Kidney (tissue), 14 donors: ENCODE data around the gene TMCC1. TPM values are rescaled to one million over a fixed set of nuclear protein-coding genes. Genes with fewer than 3 reads are reported as not detected.
"Not testable (repeated sequence)": the region's sequence is repeated elsewhere in the genome, so short reads cannot be mapped to it uniquely, and the experiment has no call there.

Experiments
- DNase-seq, 5 donors: peaks; one replicate each; pipeline ENCODE4 v3.0.0-alpha.2; 2013 to 2020
- FAIRE-seq: peaks from 2 replicates; lab custom pipeline; 2012; peaks lifted over from hg19 to GRCh38; lab: Jason Lieb, UNC
- H3K27ac ChIP-seq, 2 donors: one replicate each; pipeline ENCODE4 v1.7.0; 2013; ENCODE audit warnings: low read depth in 2 of 2, low read length in 2 of 2, inconsistent platforms in 1 of 2
- H3K27me3 ChIP-seq: one replicate; pipeline ENCODE4 v1.7.1; 2013; ENCODE audit warnings: low read length, inconsistent platforms; ENCODE audit not compliant: control insufficient read depth, insufficient read depth
- H3K36me3 ChIP-seq, 3 donors: one replicate each; pipeline versions ENCODE4 v1.7.0 to v1.7.1; 2013; ENCODE audit warnings: low read length in 3 of 3, control low read depth in 1 of 3, inconsistent platforms in 1 of 3; ENCODE audit not compliant: insufficient read depth in 3 of 3, control insufficient read depth in 2 of 3
- H3K4me1 ChIP-seq, 3 donors: one replicate each; pipeline versions ENCODE4 v1.7.0 to v1.7.1; 2013; ENCODE audit warnings: low read length in 3 of 3, inconsistent platforms in 1 of 3, low read depth in 1 of 3; ENCODE audit not compliant: control insufficient read depth in 2 of 3, insufficient read depth in 2 of 3
- H3K4me3 ChIP-seq, 3 donors: one replicate each; pipeline versions ENCODE4 v1.7.0 to v1.8.1; 2013; ENCODE audit warnings: low read length in 3 of 3, control low read depth in 1 of 3, inconsistent platforms in 1 of 3
- H3K9ac ChIP-seq, 3 donors: one replicate each; pipeline versions ENCODE4 v1.7.0 to v1.7.1; 2013; ENCODE audit warnings: low read length in 3 of 3, control low read depth in 1 of 3, inconsistent platforms in 1 of 3
- H3K9me3 ChIP-seq, 3 donors: one replicate each; pipeline versions ENCODE4 v1.7.0 to v1.7.1; 2013; ENCODE audit warnings: low read length in 3 of 3, control low read depth in 1 of 3, inconsistent platforms in 1 of 3; ENCODE audit not compliant: control insufficient read depth in 2 of 3, insufficient read depth in 1 of 3
- intact Hi-C: fragments of 100-400 bp; cut with DNase I; formaldehyde crosslinking; loops from one replicate; pipeline ENCODE4 v1.11.1; 2022
- polyA plus RNA-seq: library from polyadenylated mRNA; stranded (reverse); fragments of 350-450 nt; fragmentation: Illumina TruSeq; extraction: RNeasy Lipid Tissue Mini Kit (QIAGEN cat#74804); gene quantifications from one replicate; pipeline ENCODE4 v1.2.3, GENCODE V29; 2014; ENCODE audit warnings: low read depth, low replicate concordance; ENCODE audit not compliant: insufficient read depth
- total RNA-seq: library from RNA; stranded (reverse); fragmentation: NEBNext Ultra II Directional; extraction: Animal tissue kit (Norgen Biotek cat#: 25700); gene quantifications from one replicate; pipeline ENCODE4 v1.2.1, GENCODE V29; 2021
- TF ChIP-seq, protein P1 (sequence below): IDR thresholded peaks from 3 replicates; pipeline ENCODE4 v1.5.1; 2012; ENCODE audit warnings: mild to moderate bottlenecking, moderate library complexity, borderline replicate concordance; ENCODE audit not compliant: insufficient read depth; ENCODE audit errors: extremely low read depth
- donor health status: control.
- donor health status: control.
- donor health status: control.
- donor health status: control.
- donor health status: control.
- donor health status: DM: yes; HTN: yes; CAD: no.
- donor health status: Normal renal cell carcinoma (clear cell type).

Gene TMCC1
- total and polyA plus RNA-seq, 2 donors from 2014 or later = 8.4 to 42.4 TPM

DNA sequence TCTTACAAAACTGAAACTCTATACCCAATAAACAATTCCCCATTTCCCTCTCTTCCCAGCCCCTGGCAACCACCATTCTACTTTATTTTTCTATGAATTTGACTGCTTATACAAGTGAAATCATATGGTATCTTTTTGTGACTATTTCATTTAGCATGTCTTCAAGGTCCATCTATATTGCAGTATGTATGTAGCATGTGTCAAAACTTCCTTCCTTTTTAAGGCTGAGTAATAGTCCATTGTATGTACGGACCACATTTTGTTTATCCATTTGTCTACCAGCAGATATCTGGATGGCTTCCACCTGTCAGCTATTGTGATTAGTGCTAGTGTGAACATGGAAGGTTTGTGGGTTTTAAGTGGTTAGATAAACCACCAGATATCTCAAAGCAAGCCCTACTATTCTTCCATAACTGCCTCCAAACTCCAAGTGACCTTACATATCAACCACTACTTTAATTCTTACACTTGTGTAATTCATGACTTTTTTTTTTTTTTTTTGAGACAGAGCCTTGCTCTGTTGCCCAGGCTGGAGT is 134.7 kb downstream of the TMCC1 start:
- DNase-seq = no peak
- Histone ChIP-seq H3K9ac (no peak overlapping the region), H3K27me3 (no peaks in the 10 kb centered on the region), H3K36me3 (no peaks in the 10 kb centered on the region), H3K4me3 (no peak overlapping the region), H3K9me3 (no peaks in the 10 kb centered on the region), H3K27ac (no peak overlapping the region), H3K4me1 (peaks cover 0 to 5% (median 0%) of the 10 kb centered on the region in 3 donors)
- intact Hi-C loops = no loop called here
- FAIRE-seq = no peak
- TF ChIP-seq, protein P1, sequence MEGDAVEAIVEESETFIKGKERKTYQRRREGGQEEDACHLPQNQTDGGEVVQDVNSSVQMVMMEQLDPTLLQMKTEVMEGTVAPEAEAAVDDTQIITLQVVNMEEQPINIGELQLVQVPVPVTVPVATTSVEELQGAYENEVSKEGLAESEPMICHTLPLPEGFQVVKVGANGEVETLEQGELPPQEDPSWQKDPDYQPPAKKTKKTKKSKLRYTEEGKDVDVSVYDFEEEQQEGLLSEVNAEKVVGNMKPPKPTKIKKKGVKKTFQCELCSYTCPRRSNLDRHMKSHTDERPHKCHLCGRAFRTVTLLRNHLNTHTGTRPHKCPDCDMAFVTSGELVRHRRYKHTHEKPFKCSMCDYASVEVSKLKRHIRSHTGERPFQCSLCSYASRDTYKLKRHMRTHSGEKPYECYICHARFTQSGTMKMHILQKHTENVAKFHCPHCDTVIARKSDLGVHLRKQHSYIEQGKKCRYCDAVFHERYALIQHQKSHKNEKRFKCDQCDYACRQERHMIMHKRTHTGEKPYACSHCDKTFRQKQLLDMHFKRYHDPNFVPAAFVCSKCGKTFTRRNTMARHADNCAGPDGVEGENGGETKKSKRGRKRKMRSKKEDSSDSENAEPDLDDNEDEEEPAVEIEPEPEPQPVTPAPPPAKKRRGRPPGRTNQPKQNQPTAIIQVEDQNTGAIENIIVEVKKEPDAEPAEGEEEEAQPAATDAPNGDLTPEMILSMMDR = no peak

DNA sequence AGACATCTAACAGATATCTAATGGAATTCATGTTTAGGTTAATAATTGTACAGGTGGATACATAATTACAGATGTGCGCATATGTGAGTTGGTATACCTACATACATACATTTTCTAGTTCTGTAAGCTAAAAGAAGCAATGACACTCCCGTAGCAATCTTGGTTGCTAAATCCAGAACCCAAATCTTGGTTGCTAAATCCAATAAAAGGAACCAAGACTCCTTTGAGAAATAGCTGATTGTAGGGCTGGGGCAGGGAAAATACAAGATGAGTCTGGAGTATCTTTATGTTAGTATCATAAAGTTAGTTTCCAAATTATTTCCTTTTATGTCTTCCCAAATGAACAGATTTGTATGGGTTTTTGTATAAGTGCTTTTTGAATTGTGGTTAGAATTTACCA is 135.2 kb downstream of the TMCC1 start:
- FAIRE-seq (no peak), DNase-seq (no peak)
- Histone ChIP-seq H3K4me1 (peaks cover 0 to 5% (median 0%) of the 10 kb centered on the region in 3 donors), H3K27me3 (no peaks in the 10 kb centered on the region), H3K27ac (no peak overlapping the region), H3K36me3 (no peaks in the 10 kb centered on the region), H3K9ac (no peak overlapping the region), H3K9me3 (no peaks in the 10 kb centered on the region), H3K4me3 (no peak overlapping the region)
- TF ChIP-seq, protein P1 = no peak
- intact Hi-C loops = no loop called here

DNA sequence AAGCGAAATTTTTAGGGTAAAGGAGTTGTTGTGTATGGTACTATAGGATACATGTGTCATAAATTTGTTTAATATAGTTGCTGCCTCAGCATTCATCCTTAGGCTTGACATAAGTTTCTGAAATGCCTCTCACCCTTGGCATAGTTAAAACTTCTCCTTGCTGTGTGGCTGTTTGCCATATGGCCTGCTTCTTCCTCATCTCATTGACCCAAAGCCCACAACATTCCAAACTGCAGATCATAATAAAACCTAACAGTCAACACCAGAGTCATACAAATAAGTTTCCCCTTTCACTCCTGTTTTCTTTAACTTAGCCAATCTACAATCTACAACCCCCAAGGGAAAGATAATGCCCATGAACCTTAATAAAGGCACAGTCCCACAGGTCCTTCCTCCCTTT is 136.6 kb downstream of the TMCC1 start:
- TF ChIP-seq, protein P1 = no peak
- H3K27ac ChIP-seq = no peak overlapping the region
- peaks cover 0 to 5% (median 0%) of the 10 kb centered on the region in 3 donors for H3K9me3 ChIP-seq
- H3K4me1 ChIP-seq = peaks cover 0 to 5% (median 0%) of the 10 kb centered on the region in 3 donors
- H3K9ac ChIP-seq = no peak overlapping the region
- no peak for FAIRE-seq
- no peak overlapping the region for H3K4me3 ChIP-seq
- no peaks in the 10 kb centered on the region for H3K27me3 ChIP-seq
- no peak for DNase-seq
- intact Hi-C loops = no loop called here
- H3K36me3 ChIP-seq = no peaks in the 10 kb centered on the region

DNA sequence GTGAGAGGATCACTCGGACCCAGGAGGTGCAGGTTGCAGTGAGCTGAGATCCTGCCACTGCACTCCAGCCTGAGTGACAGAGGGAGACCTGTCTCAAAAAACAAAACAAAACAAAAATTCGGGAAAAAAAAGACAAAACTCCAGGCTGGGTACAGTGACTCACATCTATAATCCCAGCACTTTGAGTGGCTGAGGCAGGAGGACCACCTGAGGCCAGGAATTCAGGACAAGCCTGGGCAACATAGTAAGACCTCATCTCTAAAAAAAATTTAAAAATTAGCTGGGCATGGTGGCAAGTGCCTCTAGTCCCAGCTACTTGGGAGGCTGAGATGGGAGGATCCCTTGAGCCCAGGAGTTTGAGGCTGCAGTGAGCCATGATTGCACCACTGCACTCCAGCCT is 142.4 kb downstream of the TMCC1 start:
- FAIRE-seq, intact Hi-C loops, H3K9ac ChIP-seq, H3K27me3 ChIP-seq, H3K9me3 ChIP-seq, H3K4me1 ChIP-seq, H3K36me3 ChIP-seq, H3K27ac ChIP-seq, H3K4me3 ChIP-seq, DNase-seq: not testable (repeated sequence)
